BLaER1 (cell line): ENCODE measurements around the gene ADGRA1.

Experiments
- H3K27ac ChIP-seq: shearing (Covaris generic); formaldehyde crosslinking; 2 replicates; pipeline ENCODE4 v1.8.1; 2022
- H3K27me3 ChIP-seq: shearing (Covaris generic); formaldehyde crosslinking; 2 replicates; pipeline ENCODE4 v1.8.1; 2022
- H3K36me3 ChIP-seq: shearing (Covaris generic); formaldehyde crosslinking; 2 replicates; pipeline ENCODE4 v1.8.1; 2022
- H3K4me1 ChIP-seq: shearing (Covaris generic); formaldehyde crosslinking; 2 replicates; pipeline ENCODE4 v1.8.1; 2022
- H3K4me2 ChIP-seq: shearing (Covaris generic); formaldehyde crosslinking; 2 replicates; pipeline ENCODE4 v1.8.1; 2022
- H3K4me3 ChIP-seq: shearing (Covaris generic); formaldehyde crosslinking; 2 replicates; pipeline ENCODE4 v1.8.1; 2022
- H3K9ac ChIP-seq: shearing (Covaris generic); formaldehyde crosslinking; 2 replicates; pipeline ENCODE4 v1.8.1; 2022
- H3K9me3 ChIP-seq: shearing (Covaris generic); formaldehyde crosslinking; 2 replicates; pipeline ENCODE4 v1.8.1; 2022
- H4K20me1 ChIP-seq: shearing (Covaris generic); formaldehyde crosslinking; 2 replicates; pipeline ENCODE4 v1.8.1; 2022
- Cebpa-rat ChIP-seq: shearing (Covaris generic); IDR thresholded peaks from 2 replicates; pipeline ENCODE4 v1.8.1; 2022

Gene ADGRA1

GRCh38 chr10:133139551-133140065 is 51.9 kb downstream of the ADGRA1 start:
- Histone ChIP-seq H3K27me3 (no peaks in the 10 kb centered on the region), H3K9ac (no peak overlapping the region), H3K36me3 (no peaks in the 10 kb centered on the region), H3K9me3 (no peaks in the 10 kb centered on the region), H4K20me1 (no peaks in the 10 kb centered on the region; the same call in 1 of the 2 replicates), H3K4me3 (no peak overlapping the region), H3K4me2 (peak overlapping the region; percentile 79), H3K4me1 (peaks cover 80% of the 10 kb centered on the region), H3K27ac (no peak overlapping the region)
- no peak for TF ChIP-seq Cebpa-rat

- no peaks in the 10 kb centered on the region for H3K36me3 ChIP-seq
- no peaks in the 10 kb centered on the region; the same call in 1 of the 2 replicates for H4K20me1 ChIP-seq
- H3K9ac ChIP-seq: no peak overlapping the region
- no peaks in the 10 kb centered on the region for H3K9me3 ChIP-seq
- peak overlapping the region; percentile 80 for H3K4me2 ChIP-seq
- H3K27me3 ChIP-seq: no peaks in the 10 kb centered on the region
- no peak overlapping the region for H3K4me3 ChIP-seq
- TF ChIP-seq Cebpa-rat: no peak
- no peak overlapping the region for H3K27ac ChIP-seq
- peaks cover 73% of the 10 kb centered on the region for H3K4me1 ChIP-seq
Measured at GRCh38 chr10:133140417-133141143, 52.9 kb downstream of the ADGRA1 start.

- Histone ChIP-seq H3K36me3 (no peaks in the 10 kb centered on the region), H3K4me1 (peaks cover 73% of the 10 kb centered on the region), H4K20me1 (no peaks in the 10 kb centered on the region; the same call in 1 of the 2 replicates), H3K9me3 (no peaks in the 10 kb centered on the region), H3K9ac (0 out of 2 replicates have a peak overlapping the region, but pooled peaks have one; percentile 0), H3K4me3 (no peak overlapping the region), H3K27me3 (no peaks in the 10 kb centered on the region), H3K27ac (peak overlapping the region; percentile 31; the same call in 1 of the 2 replicates), H3K4me2 (peak overlapping the region; percentile 80)
- TF ChIP-seq Cebpa-rat: no peak
Measured at GRCh38 chr10:133141144-133141957, 53.6 kb downstream of the ADGRA1 start.

- Histone ChIP-seq H3K27me3 (no peaks in the 10 kb centered on the region), H4K20me1 (no peaks in the 10 kb centered on the region; the same call in 1 of the 2 replicates), H3K36me3 (no peaks in the 10 kb centered on the region), H3K4me1 (peaks cover 68% of the 10 kb centered on the region), H3K9ac (no peak overlapping the region), H3K27ac (peak overlapping the region; percentile 31; the same call in 1 of the 2 replicates), H3K4me3 (no peak overlapping the region), H3K4me2 (peak overlapping the region; percentile 80), H3K9me3 (no peaks in the 10 kb centered on the region)
- TF ChIP-seq Cebpa-rat: no peak
Measured at GRCh38 chr10:133141958-133142340, 54.2 kb downstream of the ADGRA1 start.

GRCh38 chr10:133142523-133143199 is 54.9 kb downstream of the ADGRA1 start:
- H4K20me1 ChIP-seq: no peaks in the 10 kb centered on the region; the same call in 1 of the 2 replicates
- TF ChIP-seq Cebpa-rat: no peak
- H3K4me2 ChIP-seq: peak overlapping the region; percentile 80
- no peak overlapping the region for H3K9ac ChIP-seq
- H3K4me3 ChIP-seq: no peak overlapping the region
- H3K4me1 ChIP-seq: peaks cover 63% of the 10 kb centered on the region
- no peaks in the 10 kb centered on the region for H3K27me3 ChIP-seq
- H3K9me3 ChIP-seq: peaks cover 2% of the 10 kb centered on the region; the same call in 1 of the 2 replicates
- no peaks in the 10 kb centered on the region for H3K36me3 ChIP-seq
- H3K27ac ChIP-seq: 0 out of 2 replicates have a peak overlapping the region, but pooled peaks have one; percentile 35

GRCh38 chr10:133143200-133143533 is 55.4 kb downstream of the ADGRA1 start:
- H3K4me1 ChIP-seq: peaks cover 58% of the 10 kb centered on the region
- H3K9me3 ChIP-seq: peaks cover 7% of the 10 kb centered on the region
- peak overlapping the region; percentile 80 for H3K4me2 ChIP-seq
- no peaks in the 10 kb centered on the region for H3K36me3 ChIP-seq
- no peak for TF ChIP-seq Cebpa-rat
- H3K27ac ChIP-seq: peak overlapping the region; percentile 35; the same call in 1 of the 2 replicates
- H3K9ac ChIP-seq: no peak overlapping the region; the same call in 1 of the 2 replicates
- no peaks in the 10 kb centered on the region for H3K27me3 ChIP-seq
- no peaks in the 10 kb centered on the region; the same call in 1 of the 2 replicates for H4K20me1 ChIP-seq
- H3K4me3 ChIP-seq: no peak overlapping the region

GRCh38 chr10:133143546-133143945 is 55.8 kb downstream of the ADGRA1 start:
- no peak for TF ChIP-seq Cebpa-rat

GRCh38 chr10:133144771-133145170 is 57.0 kb downstream of the ADGRA1 start:
- Histone ChIP-seq H3K27me3 (no peaks in the 10 kb centered on the region), H3K9ac (no peak overlapping the region), H3K4me3 (no peak overlapping the region), H3K27ac (no peak overlapping the region), H4K20me1 (no peaks in the 10 kb centered on the region; the same call in 1 of the 2 replicates), H3K9me3 (peaks cover 12% of the 10 kb centered on the region), H3K36me3 (no peaks in the 10 kb centered on the region), H3K4me2 (no peak overlapping the region), H3K4me1 (peaks cover 46% of the 10 kb centered on the region)
- TF ChIP-seq Cebpa-rat: no peak

More at GRCh38 chr10:133143546-133143945, 55.8 kb downstream of the ADGRA1 start:
- Histone ChIP-seq H3K27me3 (no peaks in the 10 kb centered on the region), H3K4me3 (no peak overlapping the region), H4K20me1 (no peaks in the 10 kb centered on the region; the same call in 1 of the 2 replicates), H3K9ac (no peak overlapping the region; the same call in 1 of the 2 replicates), H3K27ac (peak overlapping the region; percentile 35; the same call in 1 of the 2 replicates), H3K4me1 (peaks cover 57% of the 10 kb centered on the region), H3K9me3 (peaks cover 11% of the 10 kb centered on the region), H3K36me3 (no peaks in the 10 kb centered on the region), H3K4me2 (peak overlapping the region; percentile 80)

GRCh38 chr10:133150226-133150625 is 62.5 kb downstream of the ADGRA1 start:
- Histone ChIP-seq H3K9me3 (peaks cover 15% of the 10 kb centered on the region), H3K4me1 (no peaks in the 10 kb centered on the region), H4K20me1 (no peaks in the 10 kb centered on the region), H3K4me3 (no peak overlapping the region), H3K27me3 (no peaks in the 10 kb centered on the region), H3K36me3 (no peaks in the 10 kb centered on the region), H3K27ac (no peak overlapping the region), H3K9ac (no peak overlapping the region), H3K4me2 (no peak overlapping the region)
- TF ChIP-seq Cebpa-rat: no peak
